Lower lobe of right lung (tissue), 2 donors: Measurements from ENCODE around the gene PFKFB3. TPM values are rescaled to one million over a fixed set of nuclear protein-coding genes. Genes with fewer than 3 reads are reported as not detected.

Experiments
- ATAC-seq, 2 donors: fragments of 200-7000 bp; cut with Tn5 transposase; one replicate each; pipeline ENCODE4 v1.9.1; 2020 to 2022; ENCODE audit warnings: mild to moderate bottlenecking in 2 of 2, moderate library complexity in 2 of 2
- DNase-seq: peaks from one replicate; pipeline ENCODE4 v3.0.0-alpha.2; 2020
- H3K27ac ChIP-seq: fragments of 200-600 bp; one replicate; pipeline ENCODE4 v1.8.0; 2022
- H3K27me3 ChIP-seq: fragments of 200-600 bp; one replicate; pipeline ENCODE4 v1.8.0; 2022; ENCODE audit warnings: low read depth
- H3K36me3 ChIP-seq: fragments of 200-600 bp; one replicate; pipeline ENCODE4 v1.8.0; 2022; ENCODE audit warnings: mild to moderate bottlenecking
- H3K4me1 ChIP-seq: fragments of 200-600 bp; one replicate; pipeline ENCODE4 v1.8.0; 2022
- H3K4me3 ChIP-seq: fragments of 200-600 bp; one replicate; pipeline ENCODE4 v1.8.0; 2022; ENCODE audit warnings: mild to moderate bottlenecking
- H3K9me3 ChIP-seq: fragments of 200-600 bp; one replicate; pipeline ENCODE4 v1.8.0; 2022
- intact Hi-C: fragments of 100-400 bp; cut with DNase I; formaldehyde crosslinking; loops from one replicate; pipeline ENCODE4 v1.11.0; 2022
- total RNA-seq: library from RNA; stranded (reverse); fragmentation: NEBNext Ultra II Directional; extraction: Animal tissue kit (Norgen Biotek cat#: 25700); gene quantifications from one replicate; pipeline ENCODE4 v1.2.1, GENCODE V29; 2021
- TF ChIP-seq, protein P1 (sequence below): fragments of 200-600 bp; IDR thresholded peaks from one replicate; pipeline ENCODE4 v1.8.0; 2022; ENCODE audit warnings: antibody characterized with exemption, mild to moderate bottlenecking
- donor health status: DM: no; HTN: yes; CAD: no; lungs with severe emphysema.

The PFKFB3 gene
- total RNA-seq, 1 donor from 2014 or later = 78.5 TPM

GRCh38 chr10:6167456-6167855 lies 35.3 kb upstream of the PFKFB3 start:
- TF ChIP-seq, protein P1, sequence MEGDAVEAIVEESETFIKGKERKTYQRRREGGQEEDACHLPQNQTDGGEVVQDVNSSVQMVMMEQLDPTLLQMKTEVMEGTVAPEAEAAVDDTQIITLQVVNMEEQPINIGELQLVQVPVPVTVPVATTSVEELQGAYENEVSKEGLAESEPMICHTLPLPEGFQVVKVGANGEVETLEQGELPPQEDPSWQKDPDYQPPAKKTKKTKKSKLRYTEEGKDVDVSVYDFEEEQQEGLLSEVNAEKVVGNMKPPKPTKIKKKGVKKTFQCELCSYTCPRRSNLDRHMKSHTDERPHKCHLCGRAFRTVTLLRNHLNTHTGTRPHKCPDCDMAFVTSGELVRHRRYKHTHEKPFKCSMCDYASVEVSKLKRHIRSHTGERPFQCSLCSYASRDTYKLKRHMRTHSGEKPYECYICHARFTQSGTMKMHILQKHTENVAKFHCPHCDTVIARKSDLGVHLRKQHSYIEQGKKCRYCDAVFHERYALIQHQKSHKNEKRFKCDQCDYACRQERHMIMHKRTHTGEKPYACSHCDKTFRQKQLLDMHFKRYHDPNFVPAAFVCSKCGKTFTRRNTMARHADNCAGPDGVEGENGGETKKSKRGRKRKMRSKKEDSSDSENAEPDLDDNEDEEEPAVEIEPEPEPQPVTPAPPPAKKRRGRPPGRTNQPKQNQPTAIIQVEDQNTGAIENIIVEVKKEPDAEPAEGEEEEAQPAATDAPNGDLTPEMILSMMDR = no peak
- Histone ChIP-seq H3K27ac (no peak overlapping the region), H3K27me3 (no peaks in the 10 kb centered on the region), H3K4me1 (peaks cover 39% of the 10 kb centered on the region), H3K4me3 (no peak overlapping the region), H3K9me3 (no peaks in the 10 kb centered on the region), H3K36me3 (no peaks in the 10 kb centered on the region)
- intact Hi-C loops = no loop called here
- DNase-seq = no peak
- ATAC-seq = no peak

- Histone ChIP-seq H3K27me3 (no peaks in the 10 kb centered on the region), H3K4me1 (peaks cover 40% of the 10 kb centered on the region), H3K4me3 (no peak overlapping the region), H3K27ac (no peak overlapping the region), H3K9me3 (no peaks in the 10 kb centered on the region), H3K36me3 (no peaks in the 10 kb centered on the region)
- TF ChIP-seq, protein P1 = no peak
- ATAC-seq (no peak), DNase-seq (no peak)
- intact Hi-C loops = no loop called here
These were observed 34.6 kb upstream of the PFKFB3 start for GRCh38 chr10:6168084-6168483.

DNA sequence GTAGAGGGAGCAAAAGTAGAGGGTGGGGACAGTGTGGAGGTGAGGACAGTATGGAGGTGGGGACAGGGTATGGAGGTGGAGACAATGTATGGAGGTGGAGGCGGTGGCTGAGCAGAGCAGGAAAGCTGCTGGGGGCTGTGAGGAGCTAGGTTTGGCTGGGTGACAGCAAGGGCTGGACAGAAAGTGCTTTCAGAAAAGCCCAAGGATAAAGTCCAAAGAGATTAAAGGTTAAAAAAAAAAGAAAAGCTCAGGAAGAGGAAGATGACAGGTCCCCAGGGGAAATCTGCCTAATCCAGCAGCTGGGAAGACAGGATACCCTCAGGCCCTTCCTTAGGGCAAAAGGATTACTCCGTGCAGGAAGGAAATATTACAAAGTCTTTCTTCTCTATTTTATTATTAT lies 32.1 kb upstream of the PFKFB3 start:
- DNase-seq = no peak
- Histone ChIP-seq H3K4me1 (peaks cover 28% of the 10 kb centered on the region), H3K36me3 (no peaks in the 10 kb centered on the region), H3K4me3 (no peak overlapping the region), H3K27ac (no peak overlapping the region), H3K27me3 (no peaks in the 10 kb centered on the region), H3K9me3 (no peaks in the 10 kb centered on the region)
- TF ChIP-seq, protein P1 = no peak
- no peak for ATAC-seq
- intact Hi-C loops = no loop called here

DNA sequence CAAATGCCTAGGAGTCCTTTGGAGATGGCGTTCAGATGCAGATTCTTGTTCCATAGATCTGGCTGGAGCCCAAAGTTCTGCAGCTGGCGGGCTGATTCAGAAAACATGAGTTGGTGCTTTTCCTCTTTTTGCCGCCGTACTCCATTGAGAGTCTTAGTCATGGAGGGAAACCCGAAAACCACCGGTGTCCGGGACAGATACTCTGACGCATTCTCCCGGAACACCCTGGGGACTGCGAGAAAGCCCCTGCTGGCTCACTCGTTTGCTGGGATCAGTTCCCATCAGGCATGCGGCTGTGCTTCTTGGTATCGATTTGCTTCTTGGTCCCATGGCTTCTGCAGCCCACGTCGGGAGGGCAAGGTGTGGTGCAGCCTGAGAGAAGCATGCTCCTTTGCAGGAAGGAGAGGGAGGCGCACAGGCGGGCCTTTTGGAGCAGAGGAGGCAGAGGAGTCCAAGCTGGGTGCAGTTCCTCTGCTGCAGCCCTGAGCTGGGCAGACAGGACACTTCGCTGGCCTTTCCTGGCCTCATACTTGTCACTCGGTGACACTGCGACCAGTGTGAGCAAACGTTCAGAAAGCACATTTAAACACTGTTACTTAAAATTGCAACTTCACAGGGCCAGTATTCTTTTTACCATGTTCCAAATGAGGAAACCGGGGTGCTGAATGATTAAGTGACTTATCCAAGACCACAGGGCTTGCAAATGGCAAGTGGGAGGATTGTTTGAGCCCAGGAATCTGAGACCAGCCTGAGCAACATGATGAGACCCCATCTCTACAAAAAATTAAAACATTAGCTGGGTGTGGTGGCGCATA lies 30.6 kb upstream of the PFKFB3 start:
- Histone ChIP-seq H3K9me3 (no peaks in the 10 kb centered on the region), H3K36me3 (no peaks in the 10 kb centered on the region), H3K27ac (peak overlapping the region; percentile 18), H3K4me3 (peak overlapping the region; percentile 9), H3K4me1 (peaks cover 41% of the 10 kb centered on the region), H3K27me3 (no peaks in the 10 kb centered on the region)
- DNase-seq = no peak
- intact Hi-C loops = no loop called here
- TF ChIP-seq, protein P1 = no peak
- peak; percentile 48 to 62 for ATAC-seq

GRCh38 chr10:6173203-6173602 lies 29.5 kb upstream of the PFKFB3 start:
- Histone ChIP-seq H3K9me3 (no peaks in the 10 kb centered on the region), H3K36me3 (no peaks in the 10 kb centered on the region), H3K4me3 (no peak overlapping the region), H3K27ac (no peak overlapping the region), H3K27me3 (no peaks in the 10 kb centered on the region), H3K4me1 (peaks cover 42% of the 10 kb centered on the region)
- TF ChIP-seq, protein P1 = peak; percentile 18
- DNase-seq = no peak
- ATAC-seq = no peak
- intact Hi-C loops = no loop called here
